HG03139 (cell line): ENCODE data around the gene C6orf89.
A peak's percentile ranks its signal among the peaks of the same experiment; 100 is the strongest.

Experiments used
- ATAC-seq: cut with Tn5 transposase; IDR thresholded peaks from one replicate; pipeline ENCODE4 v1.9.1; 2021; ENCODE audit not compliant: unreplicated experiment

C6orf89 gene

GRCh38 chr6:36885461-36886401, at the start of gene C6orf89:
TSS of gene C6orf89 (plus strand) at chr6:36885952. CDS start at chr6:36899445, 13,493 bp downstream.
- peak; percentile 99 for ATAC-seq

GRCh38 chr6:36836111-36837021, 49.4 kb upstream of the C6orf89 start:
- ATAC-seq: no peak

- no peak for ATAC-seq
Measured at GRCh38 chr6:36837022-36837339, 48.8 kb upstream of the C6orf89 start.

DNA sequence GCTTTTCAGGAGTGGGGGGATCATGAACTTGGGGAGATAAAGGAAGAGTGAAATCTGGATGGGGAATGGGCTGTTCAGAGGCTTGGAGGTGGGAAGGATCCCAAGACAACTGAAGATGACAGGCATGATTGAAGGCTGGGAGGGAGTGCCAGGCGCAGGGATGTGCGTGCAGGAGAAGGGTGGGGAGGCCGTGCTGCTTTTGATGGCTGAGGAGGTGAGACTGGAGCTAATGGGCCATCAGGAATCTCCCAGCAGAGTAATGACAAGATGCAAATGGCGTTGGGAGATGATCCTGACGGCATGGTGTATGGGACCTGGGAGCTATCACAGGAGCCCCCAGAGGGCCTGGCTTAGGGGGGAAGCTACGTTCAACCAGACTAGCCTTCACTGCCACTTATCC, 48.1 kb upstream of the C6orf89 start:
- ATAC-seq: no peak

- no peak for ATAC-seq
Measured at GRCh38 chr6:36838896-36839748, 46.6 kb upstream of the C6orf89 start, which contains the start of gene CPNE5. TSS of gene CPNE5 (minus strand) at chr6:36839444. CDS start at chr6:36839377, 67 bp downstream.

DNA sequence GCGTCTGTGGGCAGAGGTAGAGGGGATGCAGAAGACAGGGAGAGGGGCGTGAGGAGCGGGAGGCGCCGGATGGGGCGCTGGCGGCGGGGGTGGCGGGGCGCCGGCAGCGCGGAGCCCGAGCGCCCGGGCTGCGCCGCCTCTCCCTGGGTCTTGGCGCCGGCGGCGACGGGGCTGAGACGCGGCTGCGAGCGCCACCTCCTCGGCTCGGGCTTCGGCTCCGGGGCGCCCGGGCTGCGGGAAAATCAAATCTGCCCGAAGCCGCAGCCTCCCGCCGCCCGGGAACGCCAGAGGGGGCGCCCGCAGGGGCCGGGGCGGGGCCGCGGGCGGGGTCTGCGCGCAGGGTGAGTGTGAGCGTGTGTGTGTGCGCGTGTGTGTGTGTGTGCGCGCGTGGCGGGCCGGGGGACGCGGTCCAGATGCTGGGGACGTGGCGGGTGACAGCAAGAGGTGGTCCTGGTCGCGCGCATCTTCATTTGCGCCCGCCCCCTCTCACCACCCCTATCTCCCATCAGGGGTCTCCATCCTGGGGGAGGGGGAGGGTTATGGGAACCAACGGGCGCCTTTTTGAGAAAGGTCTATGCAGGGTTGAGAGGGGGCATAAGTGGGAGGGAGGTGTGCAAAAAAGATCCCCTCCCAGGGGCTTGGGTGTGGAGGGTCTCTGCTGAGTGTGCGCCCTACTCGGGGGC, 45.9 kb upstream of the C6orf89 start:
- ATAC-seq: no peak

- ATAC-seq: no peak
Measured at GRCh38 chr6:36840432-36841403, 45.0 kb upstream of the C6orf89 start.

GRCh38 chr6:36841756-36842155, 44.0 kb upstream of the C6orf89 start:
- ATAC-seq: no peak

DNA sequence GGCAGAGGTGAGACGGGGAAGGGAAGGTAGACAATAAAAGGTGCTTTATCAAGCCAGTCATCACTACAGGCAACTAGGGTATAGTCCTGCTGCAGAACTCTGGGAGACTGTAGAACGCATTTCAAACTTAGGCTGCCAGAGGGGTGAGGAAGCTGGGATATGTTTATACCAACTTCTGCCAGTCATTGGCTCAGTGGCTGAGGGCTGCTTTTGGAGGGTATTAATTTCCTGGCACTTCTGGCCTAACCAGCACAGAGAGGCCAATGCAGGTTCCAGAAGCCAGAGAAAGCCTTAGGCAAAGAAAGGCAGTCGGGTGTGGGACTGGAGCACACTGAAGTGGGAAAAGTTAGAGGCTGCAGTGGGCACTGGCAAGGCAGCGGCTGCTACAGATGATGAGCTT, 42.6 kb upstream of the C6orf89 start:
- ATAC-seq: no peak

DNA sequence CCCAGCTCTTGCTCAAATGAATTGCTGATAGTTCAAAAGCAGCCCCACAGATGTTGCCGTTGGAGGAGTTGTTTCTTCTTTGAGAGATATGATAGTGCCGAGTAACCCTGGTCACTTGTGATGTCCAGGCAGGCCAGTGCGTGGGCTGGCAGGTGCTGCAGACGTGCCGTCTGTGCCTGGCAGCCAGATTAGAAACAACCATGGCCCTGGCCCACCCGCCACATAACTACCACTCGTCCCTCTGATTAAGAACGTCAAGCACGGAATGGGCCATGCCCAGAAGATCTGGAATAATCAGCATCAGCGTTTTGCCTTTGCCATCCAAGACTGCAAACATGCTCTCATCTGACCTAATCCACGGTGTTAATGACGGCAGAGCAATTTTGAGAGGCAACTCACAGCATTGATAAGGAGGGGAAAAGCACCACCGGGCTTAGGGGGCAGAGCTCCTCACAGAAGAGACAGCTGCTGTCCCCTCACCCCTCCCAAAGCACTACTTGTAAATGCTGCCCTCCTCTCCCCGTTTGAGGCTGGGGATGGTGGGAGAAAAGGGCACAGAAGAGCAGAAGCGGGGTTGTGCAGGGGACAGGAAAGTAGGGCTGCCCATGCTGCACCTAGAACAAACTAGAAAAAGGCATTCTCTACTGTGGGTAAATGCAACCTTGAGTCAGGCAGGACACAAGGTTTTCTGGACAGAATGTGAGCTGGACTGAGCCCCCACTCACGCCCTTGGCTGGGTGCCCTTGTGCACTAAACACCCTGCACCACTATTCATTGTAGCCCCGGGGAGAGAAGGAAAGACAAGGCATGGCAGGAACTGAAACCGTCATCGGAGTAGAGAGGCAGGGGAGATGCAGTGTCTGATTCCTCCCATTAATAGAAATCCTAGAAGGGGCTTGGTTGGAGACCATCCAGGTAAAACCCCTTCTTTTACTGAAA, 41.3 kb upstream of the C6orf89 start:
- ATAC-seq: no peak

DNA sequence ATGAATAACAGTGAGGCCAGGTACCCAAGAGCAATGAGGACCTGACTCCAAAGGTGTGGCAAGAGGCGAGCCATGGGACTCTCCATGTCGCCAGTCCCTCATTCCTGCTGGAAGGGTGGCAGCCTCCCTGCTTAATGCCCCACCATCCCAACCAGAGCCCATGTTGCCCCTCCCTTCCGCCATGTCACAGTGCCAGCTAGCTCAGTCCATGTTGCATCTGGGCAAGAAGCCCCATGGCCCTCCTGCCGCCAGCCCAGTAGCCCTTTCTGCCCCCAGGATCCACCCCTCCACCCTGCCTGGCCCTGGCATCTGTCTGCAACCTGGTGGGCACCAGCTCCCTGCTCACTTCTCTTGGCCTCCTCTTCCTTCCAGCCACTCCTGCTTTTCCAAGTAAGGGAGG, 40.5 kb upstream of the C6orf89 start:
- no peak for ATAC-seq

DNA sequence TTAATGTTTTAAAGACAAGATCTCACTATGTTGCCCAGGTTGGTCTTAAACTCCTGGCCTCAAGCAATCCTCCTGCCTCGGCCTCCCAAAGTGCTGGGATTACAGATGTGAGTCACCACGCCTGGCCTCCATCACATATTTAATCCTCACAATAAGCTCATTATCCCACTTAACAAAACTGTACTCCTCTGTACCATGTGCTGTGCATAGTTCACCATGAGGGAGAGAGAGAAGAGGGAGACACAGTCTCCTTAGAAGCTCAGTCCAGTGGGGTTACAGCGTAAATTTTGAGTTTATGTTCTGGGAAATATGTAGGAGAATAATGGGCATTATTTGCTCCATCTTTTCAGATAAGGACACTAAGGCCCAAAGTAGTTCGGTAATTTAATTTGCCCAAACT, 38.6 kb upstream of the C6orf89 start:
- no peak for ATAC-seq

DNA sequence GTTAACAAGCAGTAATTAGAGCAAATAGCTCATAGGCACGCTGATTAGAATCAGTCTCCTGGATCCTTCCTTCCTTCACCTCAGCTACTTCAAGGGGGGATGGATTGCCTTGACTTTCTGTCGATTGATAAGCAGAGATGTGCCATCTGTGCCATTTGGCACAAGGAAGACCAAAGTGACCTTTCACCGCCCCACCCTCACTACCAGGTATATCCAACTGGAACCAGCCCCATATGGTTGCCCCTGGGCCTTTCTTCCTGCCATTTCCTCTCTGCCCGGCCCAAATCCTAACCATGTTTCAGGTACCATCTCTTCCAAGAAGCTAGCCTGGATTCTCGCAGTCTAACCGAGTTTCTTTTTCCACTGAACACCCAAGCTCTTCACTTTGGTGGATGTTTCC, 37.8 kb upstream of the C6orf89 start:
- ATAC-seq: no peak

- ATAC-seq: no peak
Measured at GRCh38 chr6:36848658-36849441, 36.9 kb upstream of the C6orf89 start.

DNA sequence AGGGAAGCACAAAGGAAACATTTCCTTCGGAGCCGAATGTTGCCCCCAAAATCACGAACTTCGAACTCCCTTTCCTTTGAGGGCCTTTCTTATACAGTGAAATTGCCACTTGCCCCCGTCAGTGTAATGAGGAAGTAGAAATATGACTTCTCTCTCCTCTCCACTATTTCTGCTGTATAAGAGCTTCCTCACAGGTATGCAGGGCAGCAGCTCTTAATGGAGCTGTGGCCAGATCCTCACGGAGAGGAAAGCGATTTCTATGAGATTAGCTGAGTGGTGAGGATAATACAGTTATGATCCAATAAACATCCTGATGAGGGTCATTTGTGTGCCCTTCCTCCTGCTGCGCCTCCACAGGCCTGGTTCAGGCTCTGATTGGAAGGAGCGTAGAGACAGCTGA, 35.7 kb upstream of the C6orf89 start:
- no peak for ATAC-seq

- ATAC-seq: no peak
Measured at GRCh38 chr6:36851149-36851614, 34.6 kb upstream of the C6orf89 start.

DNA sequence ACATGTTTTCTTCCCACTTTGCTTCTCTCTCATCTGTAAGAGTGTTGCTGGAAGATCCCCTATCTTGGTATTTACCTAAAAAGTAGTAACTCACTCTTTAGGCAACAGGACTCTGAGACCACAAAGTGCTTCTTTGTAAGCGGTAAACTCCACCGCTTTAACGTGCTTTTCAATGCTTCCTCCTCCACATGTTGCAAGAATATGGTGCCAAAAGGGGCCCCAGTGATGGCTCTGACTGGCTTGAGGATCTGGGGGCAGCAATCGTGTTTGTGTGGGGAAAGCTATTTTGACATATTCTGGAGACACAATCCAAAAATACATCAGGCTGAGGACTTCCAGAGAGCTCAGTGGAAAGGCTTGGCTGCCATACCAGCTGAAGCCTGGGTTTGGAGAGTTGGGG, 34.1 kb upstream of the C6orf89 start:
- ATAC-seq: no peak
